Inflammatory macrophage treated with lipopolysaccharide for 4 hours (primary cell): ENCODE results near the gene FUBP3.

ENCODE experiments used
- DNase-seq: peaks from one replicate; pipeline ENCODE4 v3.0.0-alpha.2; 2020

FUBP3 gene

DNA sequence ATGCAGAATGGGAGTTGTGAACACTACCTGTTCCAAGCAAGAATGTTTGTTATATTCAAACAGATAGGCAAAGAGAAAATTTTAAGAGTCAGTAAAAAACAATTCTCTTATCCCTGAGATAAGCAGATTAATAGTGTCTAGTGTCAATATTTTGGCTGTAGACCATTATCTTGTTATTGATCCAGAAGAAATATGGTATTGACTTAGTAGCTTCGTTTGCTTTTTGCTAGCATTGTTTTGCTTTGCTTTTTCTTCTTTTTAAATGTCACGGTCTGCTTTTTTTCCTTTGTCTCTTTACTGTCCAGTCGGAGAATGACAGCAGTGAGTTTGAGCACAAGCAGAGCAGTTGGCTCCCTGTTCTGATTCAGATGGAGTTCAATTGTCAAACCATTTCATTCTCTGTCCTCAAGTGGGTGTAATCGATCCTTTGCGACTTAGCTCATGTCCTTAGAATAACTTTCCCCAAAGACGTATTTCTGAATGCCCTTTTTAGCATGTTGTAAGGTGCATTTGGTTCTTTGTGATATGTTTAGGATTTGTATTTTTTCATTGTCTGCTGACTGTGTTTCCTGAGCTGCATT lies 29.3 kb downstream of the FUBP3 start:
- no peak for DNase-seq

DNA sequence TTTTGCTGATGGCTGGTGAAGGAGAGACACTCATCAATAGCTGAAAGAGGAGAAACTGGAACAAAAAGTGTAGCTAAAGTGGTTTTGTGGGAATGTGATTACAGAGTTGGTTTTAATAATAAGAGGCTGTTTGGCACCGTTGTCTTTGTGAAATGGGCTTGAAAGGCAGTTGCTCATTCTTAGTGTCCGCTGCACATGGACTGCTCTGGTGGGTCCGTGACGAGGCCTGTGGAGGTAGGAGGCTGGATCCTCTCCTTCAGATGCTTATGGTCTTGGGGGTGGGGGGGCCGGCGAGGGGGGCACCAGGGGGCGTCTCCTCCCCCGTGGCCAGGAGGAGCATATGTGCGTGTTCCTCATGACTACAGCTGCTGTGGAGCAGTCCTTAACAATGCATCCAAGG lies 29.8 kb downstream of the FUBP3 start:
- DNase-seq: no peak

DNA sequence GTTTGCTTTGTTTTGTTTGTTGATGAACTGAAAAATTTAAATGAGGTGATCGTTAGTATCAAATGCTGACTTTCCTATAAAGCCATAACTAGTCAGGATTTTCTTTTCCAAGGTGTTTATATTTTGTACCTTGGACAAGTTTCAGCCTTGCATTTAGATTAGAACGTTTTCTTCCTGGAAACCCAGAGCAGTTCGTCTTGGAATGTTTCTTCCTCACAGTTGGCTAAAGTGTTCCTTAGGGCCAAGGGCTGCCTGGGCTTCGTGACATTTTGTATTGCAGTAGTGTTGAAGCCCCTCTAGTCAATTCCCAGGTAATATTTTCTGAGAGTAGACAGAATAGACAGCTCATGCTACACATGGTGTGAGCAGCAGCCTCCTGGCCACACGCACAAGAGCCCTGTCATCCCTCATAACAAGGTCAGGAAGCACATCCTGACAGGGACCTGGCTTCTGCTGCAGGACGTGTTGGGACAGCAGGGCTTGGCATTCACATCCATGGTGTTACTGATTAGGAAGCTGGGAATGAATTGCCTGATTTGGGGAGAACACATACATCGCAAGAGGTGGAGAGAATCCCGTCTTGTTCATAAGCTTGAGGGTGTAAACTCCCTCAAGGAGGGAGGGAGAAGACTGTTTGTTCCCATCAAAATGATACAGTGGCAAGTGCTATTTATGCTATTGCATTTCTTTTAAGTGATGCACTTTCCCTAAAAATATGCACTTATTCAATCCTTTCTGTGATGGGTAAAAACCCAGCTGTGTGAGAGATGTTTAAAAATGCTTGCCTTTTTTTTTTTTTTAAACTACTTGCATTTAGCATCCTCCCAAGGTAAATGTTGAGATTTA lies 31.7 kb downstream of the FUBP3 start:
- no peak for DNase-seq

DNA sequence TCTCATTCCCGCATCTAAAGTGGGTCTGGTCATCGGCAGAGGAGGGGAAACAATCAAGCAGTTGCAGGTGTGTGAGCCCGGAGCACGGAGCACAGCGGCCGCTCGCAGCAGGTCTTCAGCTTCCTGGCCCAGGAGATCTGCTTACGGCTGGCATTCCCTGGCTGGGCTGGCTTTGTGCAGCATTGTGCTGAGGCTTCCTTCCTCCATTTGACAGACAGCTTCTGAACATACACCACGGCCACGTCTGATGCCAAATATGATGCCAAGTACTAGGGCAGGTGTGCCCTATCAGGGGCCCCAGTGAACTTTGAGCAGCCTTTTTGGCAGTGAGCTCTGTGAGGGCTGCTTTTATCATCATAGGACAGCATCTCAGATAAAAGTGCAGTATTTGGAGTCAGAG lies 37.1 kb downstream of the FUBP3 start:
- DNase-seq: no peak

DNA sequence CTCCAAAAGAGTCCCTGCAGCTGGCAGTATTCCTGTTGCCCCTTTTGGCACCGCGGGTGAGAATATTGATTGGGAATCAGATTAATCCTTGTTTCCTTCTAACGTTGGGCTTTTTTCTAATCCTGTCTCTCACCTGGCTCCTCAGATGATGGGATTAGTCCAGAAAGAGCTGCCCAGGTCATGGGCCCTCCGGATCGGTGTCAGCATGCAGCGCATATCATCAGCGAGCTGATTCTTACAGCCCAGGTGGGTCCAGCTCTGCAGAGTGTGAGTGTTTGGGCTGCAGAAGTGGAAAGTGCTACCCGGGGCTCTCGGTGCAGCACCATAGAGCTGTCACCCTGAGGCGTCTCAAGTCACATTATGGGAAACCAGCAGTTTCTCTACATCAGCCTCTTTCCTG lies 44.1 kb downstream of the FUBP3 start:
- DNase-seq: no peak

DNA sequence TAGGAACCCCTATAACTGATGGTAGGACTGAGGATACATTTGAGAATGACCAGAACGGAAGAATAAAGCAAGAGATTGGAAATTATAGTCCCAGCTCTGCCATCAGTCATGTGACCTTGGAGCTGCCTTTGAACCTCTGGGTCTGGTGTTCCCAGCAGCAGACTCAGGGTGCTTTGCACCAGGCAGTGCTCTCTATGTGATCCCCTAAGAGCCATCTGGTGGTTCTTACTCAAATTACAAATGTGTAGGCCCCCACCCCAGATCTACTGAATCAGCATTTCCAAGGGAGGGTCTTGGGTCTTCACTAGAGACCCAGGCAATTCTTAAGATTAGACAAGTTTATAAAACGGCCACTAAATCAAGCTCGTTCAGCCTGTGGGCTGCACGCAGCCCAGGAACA lies 44.8 kb downstream of the FUBP3 start:
- no peak for DNase-seq

DNA sequence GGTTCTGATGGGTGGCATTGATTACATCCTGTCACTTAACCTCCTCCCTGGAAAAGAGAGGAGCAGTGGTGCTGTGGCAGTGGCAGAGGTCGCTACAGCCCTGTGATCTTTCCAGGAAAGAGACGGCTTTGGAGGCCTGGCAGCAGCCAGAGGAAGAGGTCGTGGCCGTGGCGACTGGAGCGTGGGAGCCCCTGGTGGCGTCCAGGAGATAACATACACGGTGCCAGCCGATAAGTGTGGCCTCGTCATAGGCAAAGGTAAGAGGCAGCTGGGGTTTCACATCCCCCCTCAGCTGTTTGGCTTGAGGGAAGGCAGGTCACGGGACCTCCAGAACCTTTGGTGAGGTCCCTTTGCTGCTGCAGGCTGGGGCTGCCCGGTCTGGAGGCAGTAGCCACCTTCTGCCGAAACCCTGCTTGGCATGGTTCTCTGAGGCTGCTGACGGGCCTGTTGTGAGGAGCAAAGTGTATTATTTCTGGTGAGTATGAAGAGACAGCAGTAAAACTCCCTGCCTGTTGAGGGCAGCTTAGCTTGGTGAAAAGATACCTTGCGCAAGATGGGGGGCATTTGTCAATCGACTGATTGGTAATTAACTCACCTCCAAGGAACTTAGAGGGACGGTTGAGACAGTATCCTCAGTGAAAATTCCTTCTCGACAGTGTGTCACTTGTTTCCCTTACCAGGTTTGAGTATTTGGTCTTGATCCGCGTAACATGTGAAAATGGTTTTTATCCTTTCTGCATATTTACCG lies 47.0 kb downstream of the FUBP3 start:
- DNase-seq: no peak

DNA sequence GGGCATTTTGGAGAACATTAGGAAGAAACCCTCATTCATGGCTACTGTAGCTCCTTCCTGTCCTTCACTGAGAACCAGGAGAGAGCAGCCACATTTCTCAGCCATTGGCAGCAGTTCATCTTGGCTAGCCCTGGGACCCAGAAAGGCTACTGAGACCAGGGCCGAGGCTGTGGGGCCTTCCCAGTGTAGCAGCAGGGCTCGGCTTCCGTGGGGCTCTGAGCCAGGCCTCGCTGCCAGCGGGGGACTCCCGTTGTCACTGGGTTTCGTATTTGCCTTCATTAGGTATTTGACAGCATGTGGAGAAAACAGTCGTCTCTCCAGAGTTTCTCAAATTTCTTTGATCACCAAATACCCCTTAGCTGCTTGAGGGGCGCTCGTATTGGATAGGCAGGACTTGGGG lies 47.7 kb downstream of the FUBP3 start:
- DNase-seq: no peak

DNA sequence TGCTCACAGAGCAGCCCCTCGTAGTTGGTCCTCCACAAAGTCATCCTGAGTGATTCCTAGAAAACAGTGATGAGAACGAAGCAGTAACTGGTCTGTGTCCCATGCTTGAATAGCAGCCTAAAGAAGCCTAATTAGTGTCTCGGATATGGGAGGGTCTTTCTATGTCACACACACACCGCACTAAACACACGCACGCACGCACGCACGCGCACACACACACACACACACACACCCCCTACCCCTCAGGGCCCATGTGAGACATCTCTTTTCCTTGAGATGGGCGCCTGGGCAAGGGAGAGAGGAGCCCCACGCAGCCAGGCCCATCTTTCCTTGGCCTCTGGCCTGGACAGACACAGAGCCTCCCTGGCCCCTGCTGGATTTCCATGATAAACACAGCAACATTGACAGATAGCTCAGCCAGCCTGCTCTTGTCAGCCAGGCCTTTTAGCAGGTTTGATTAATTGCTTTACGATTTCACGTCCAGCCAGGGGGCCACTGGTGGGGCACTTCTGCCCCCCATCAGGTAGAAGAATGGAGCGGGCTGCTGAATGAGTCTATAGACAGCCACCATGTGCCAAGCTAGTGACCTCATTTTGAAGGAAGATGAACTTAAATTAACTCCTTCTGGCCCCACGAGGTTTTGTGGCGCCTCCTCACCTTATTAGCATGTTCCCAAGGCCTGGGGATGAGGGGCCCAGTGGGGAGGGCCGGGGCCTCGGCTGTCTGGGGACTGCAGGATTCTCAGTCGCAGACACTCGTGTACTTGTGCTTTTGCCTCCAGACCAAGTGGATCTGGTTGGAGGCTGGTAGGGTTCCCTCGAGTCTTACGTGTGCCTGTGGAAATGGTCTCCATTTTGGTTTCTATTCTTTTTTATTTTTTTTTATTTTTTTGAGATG lies 48.8 kb downstream of the FUBP3 start:
- no peak for DNase-seq

DNA sequence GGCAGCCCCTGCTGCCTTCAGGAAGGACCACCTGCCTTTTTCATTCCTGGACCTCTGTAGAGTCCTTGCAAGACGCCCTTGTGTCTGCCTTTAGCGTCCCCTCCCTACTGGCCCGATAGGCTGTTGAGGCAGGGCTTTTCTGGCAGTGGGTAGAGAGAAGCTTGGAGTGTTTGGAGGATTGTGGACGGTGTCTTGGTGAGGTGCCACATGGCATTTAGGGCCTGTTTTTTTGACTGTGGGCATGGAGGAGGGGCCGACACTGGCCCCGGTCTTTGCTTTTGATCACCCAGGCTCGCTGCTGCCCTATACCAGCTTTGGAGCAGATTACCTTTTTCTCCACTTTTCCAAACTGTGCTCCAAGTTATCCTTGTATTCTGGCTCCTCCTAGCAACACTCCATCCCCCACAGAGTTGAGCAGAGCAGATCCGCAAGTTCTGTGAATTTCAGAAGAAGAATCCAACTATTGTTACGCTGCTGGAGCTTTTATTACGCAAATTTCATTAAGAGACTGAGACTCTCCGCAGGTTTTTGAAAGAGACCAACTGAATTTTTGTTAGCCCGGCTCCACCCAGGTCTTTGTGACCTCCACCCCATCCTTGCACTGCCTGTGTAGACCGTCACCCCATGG lies 50.2 kb downstream of the FUBP3 start:
- DNase-seq: no peak

DNA sequence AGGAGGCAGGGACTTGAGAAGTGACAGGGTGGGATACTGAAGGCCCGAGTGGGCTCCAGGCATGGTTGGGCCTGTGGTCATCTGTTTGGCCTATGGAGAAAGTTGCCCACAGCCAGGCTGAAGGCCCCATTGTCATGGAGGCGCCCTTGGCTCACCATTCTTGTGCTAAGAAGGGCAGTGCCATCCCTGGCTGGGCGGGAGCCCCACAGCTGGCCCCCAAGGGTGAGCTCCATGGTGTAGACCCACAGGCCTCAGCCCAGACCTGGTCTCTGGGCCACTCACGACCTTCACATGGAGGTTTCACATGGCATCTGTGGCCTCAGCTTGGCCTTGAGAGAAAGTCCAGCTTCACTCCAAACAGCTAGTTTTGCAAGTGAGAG lies 50.7 kb downstream of the FUBP3 start:
- DNase-seq: no peak

DNA sequence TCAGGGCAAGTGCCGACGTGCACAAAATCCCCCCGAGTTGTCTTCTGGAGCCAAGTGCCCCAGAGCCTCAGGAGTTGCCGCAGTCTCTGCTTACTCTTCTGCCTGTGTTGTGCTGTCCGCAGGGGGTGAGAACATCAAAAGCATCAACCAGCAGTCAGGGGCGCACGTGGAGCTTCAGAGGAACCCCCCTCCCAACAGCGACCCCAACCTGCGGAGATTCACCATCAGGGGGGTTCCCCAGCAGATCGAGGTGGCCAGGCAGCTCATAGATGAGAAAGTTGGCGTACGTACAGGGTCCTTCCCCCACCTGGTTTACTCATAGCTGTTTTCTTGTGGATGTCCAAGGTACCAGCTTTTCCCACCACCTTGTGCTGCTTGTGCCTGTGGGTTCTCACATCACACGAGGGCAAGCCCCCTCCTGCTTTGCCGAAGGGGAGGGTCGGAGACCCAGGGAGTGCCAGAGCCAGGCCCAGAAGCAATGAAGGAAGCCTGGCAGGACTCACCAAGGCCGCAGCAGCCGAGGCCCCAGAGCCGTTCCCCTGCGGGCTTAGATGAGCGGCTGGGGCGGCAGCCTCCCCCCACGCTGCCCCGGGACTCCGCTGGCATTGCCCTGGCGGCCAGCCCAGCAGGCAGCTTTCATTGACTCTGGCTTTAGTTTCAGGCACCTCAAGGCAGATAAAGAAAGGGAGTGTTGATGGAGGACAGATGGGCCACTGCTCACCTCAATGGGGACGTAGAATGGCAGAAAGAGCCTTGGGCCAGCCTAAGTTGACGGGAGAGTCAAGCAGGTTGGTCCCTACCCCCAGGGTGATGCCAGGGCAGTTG lies 51.3 kb downstream of the FUBP3 start:
- no peak for DNase-seq

DNA sequence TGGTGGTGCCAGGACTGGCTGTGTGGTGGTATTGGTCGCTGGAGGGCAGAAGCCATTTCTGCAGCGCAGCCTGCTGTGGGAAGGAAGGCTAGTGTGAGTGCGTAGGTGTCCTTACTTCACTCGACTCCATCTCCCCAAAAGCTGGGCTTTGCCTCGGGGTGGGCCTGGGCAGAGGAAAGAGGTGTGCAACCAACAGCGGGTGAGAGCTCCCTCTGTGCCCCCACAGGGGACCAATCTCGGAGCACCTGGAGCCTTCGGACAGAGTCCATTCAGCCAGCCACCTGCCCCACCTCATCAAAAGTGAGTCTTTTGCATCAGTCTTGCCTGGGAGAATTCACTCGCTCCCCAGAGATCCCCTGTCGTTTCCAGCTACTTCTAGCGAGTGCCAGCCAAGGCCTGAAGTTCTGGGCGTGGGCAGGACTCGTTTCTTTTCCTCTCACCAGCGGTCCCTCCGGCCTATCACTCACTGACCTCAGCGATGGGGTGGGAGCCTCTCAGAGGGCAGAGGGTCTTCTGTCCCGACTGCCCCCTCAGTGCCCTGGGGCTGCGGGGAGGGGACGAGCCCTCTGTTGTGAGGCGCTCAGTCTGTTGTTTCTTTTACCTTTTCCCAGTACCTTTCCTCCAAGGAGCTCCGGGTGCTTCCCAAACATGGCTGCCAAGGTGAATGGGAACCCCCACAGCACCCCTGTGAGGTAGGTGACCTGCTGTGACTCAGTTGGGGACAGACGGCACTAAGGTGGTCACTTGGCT lies 52.1 kb downstream of the FUBP3 start:
- DNase-seq: no peak

DNA sequence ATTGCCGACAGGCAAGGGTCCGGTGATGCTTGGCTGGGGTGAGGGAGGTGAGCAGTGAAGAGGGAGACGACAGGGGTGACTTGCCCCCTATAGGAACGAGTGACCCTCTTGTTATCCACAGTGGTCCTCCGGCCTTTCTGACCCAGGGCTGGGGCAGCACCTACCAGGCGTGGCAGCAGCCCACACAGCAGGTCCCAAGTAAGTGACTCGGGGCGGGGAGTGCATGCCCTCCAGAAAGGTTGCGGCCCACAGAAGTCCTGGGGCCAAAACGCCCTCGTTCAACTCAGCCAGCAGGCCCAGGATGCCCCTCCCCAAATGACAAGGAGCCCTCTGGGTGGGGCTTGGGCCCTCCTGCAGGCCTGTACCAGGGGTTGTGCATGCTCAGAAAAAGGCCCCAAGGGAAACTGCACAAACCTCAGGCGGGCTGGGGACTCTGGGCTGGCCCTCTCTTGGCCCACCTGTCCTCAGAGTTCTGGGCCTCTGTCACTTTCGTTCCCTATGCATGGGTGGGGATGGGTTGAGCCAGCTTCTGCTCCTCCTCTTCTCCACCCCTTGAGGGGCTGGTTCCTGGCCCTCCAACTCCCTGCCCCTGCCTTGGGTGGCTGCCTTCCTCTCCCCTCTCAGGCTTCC lies 52.8 kb downstream of the FUBP3 start:
- no peak for DNase-seq

DNA sequence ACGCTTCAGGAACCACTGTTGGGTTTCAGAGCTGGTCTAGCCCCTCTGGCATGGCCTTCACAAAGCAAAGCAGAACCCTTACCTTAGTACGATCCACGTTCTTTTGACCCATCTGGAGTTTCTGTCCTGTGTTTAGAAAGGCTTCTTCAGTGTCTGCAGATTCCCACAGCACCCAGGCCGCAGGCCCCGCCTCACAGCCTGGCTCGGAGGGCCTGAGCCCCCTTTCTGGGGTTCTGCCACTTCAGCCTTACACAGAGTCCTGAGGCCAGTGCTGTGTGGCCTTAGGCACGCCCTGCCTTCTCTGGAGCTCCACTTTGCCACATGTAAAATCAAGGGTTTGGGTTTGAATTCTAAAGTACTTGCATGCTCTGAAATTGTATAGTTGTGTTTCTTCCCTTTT lies 53.5 kb downstream of the FUBP3 start:
- no peak for DNase-seq

DNA sequence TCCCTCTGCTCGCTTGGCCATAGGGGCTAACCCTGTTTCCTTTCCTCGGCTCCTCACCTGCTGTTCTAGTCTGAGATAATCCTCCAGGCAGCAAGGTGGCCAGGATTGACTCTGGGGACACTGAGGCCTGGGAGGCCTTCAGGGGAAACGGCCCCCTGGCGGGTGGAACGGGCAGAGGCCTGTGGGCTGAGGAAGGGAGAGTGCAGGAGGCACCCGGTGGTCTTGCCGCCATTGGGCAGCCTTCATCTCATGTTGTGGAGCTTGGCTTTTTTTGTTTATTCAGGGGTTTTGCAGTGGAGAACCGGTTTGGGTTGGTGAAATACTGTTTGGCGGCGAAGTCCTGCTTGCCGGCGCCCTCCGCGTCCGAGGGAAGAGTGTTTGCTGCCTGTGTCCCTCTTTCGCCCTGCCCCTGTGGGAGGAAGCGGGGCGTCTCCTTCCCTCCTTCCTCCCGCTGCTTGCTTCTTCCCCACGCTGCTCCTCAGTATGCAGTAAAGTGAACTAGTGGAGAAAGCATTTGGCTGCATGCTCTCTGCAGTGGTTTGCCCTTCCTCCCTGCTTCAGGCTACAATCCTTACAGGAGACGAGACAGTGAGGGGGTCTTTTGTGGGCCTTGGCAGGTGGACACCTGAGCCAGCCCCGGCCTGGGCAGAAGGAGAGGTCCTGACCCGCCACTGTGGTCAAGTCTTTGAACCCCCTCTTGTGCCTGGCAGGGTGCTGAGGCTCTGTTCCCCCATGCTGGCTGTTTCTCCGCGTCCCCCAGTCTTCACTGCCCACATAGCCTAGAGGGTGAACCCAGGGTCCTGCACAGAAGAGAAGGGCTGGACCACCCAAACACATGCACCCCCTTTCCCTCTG lies 54.2 kb downstream of the FUBP3 start:
- DNase-seq: no peak

DNA sequence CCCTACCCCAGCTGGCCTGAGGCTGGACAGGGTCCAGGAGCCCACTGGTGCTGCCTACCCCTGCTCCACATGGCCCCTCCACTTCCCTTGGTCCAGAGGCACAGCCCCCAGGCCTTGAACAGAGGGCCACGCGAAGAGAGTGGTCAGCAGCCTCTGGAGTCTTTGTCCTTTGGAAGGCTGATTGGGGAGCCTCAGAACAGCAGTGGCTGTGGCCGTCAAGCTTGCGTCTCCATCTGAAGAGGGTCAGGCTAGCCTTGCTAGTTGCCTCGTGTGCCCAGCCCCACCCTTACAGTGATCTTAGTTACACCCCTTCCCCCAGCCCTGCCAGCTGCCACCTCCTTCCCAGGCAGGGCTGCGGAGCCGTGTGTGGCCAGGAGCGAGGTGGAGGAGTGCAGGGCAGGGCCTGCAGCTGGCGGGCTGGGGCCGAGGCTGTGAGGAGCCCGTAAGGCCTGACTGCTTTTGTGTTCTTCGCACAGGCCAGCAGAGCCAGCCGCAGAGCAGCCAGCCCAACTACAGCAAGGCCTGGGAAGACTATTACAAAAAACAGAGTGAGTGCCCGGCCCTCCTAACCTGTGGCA lies 54.9 kb downstream of the FUBP3 start:
- DNase-seq: no peak

DNA sequence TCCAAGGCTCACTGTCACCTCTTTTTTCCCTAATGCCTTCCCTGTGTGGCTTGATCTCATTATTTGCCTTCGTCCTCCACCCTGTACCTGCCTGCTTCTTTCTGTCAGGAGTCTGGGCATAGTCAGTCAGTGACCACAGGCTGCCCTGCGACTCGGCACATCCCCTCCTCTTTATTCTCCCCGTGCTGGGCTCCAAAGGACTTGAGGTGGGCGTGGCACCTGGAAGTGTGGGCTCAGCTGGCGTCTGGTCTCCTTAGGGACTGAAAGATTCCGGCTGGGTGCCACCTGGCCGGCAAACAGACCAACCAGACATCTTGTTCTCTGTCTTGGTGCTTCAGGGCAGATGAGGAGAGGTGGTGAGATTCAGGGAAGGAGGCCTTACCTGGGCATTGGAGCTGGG lies 55.4 kb downstream of the FUBP3 start:
- DNase-seq: no peak

DNA sequence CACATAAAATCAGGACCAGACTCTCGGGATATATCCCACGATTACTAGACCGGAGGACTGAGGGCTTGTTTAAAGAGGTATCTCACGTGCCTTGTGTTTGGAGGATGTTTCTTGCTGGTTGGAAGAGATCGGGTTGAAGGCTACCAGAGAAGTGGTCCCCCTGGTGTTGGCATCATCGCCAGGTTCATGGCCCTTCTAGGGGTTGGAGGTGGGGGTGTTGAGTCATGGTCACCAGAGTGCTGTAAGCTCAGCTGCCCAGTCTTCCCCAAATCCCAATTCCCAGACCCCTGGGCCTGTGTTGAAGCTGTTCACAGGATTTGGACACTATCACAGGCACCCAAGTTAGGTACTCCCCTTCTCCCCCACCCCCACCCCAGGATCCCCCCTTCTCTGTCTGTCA lies 55.9 kb downstream of the FUBP3 start:
- DNase-seq: no peak
